ENCODE measurements around the gene PARVB. TPM values are rescaled to one million over a fixed set of nuclear protein-coding genes. Genes with fewer than 3 reads are reported as not detected.

The PARVB gene
- total RNA-seq, 2 donors from 2014 or later = 43.8 to 86.5 TPM

DNA sequence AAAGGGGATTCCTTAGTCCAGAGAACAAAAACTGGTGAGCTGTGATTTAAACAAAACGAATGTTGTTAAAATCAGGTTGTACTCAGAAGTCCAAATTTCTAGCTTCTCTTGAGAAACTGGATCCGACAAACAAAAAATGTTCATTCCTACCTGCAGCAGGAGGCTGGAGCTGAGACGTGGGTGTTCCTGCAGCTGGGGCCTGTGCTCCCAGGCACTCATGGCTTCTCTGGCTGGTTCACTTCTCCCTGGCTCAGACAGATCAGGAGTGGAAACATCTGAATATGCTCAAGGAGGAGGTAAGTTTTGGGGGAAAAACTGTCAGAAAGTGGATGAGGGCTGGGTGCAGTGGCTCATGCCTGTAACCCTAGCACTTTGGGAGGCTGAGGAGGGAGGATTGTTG, 24.7 kb upstream of the PARVB start:
- Histone ChIP-seq H3K4me1 (peaks cover 0 to 26% of the 10 kb centered on the region in 2 donors), H3K4me3 (no peak overlapping the region), H3K36me3 (peaks cover 30% of the 10 kb centered on the region), H3K9me3 (no peaks in the 10 kb centered on the region), H3K27me3 (no peaks in the 10 kb centered on the region), H3K27ac (peak overlapping the region in 1 of 2 donors; percentile 73)
- DNase-seq (ENCODE audit: low spot score) = no peak
- TF ChIP-seq, protein P1, sequence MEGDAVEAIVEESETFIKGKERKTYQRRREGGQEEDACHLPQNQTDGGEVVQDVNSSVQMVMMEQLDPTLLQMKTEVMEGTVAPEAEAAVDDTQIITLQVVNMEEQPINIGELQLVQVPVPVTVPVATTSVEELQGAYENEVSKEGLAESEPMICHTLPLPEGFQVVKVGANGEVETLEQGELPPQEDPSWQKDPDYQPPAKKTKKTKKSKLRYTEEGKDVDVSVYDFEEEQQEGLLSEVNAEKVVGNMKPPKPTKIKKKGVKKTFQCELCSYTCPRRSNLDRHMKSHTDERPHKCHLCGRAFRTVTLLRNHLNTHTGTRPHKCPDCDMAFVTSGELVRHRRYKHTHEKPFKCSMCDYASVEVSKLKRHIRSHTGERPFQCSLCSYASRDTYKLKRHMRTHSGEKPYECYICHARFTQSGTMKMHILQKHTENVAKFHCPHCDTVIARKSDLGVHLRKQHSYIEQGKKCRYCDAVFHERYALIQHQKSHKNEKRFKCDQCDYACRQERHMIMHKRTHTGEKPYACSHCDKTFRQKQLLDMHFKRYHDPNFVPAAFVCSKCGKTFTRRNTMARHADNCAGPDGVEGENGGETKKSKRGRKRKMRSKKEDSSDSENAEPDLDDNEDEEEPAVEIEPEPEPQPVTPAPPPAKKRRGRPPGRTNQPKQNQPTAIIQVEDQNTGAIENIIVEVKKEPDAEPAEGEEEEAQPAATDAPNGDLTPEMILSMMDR (IDR thresholded peaks at IDR 0.05) = no peak

DNA sequence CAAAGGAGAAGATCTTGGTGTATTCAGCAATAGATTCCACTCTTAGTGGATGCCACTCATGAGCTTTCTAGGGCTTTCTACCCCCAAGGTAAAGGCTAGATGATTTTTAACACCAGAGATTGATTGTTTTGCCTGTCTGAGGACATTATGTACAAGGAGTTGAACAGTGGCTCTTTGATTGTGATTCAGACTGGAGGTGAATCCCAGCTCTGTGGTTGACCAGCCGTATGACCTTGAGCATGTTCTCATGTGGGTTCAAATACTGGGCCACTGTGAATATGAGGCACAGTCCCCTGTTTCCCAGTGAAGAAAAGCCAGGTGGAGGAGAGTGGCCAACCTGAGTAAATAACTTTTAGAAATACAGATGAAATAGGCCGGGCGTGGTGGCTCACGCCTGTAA, 24.0 kb upstream of the PARVB start:
- TF ChIP-seq, protein P1 (IDR thresholded peaks at IDR 0.05) = no peak
- Histone ChIP-seq H3K4me3 (no peak overlapping the region), H3K4me1 (peaks cover 0 to 26% of the 10 kb centered on the region in 2 donors), H3K36me3 (peaks cover 28% of the 10 kb centered on the region), H3K9me3 (no peaks in the 10 kb centered on the region), H3K27me3 (no peaks in the 10 kb centered on the region), H3K27ac (no peak overlapping the region)
- no peak for DNase-seq (ENCODE audit: low spot score)

DNA sequence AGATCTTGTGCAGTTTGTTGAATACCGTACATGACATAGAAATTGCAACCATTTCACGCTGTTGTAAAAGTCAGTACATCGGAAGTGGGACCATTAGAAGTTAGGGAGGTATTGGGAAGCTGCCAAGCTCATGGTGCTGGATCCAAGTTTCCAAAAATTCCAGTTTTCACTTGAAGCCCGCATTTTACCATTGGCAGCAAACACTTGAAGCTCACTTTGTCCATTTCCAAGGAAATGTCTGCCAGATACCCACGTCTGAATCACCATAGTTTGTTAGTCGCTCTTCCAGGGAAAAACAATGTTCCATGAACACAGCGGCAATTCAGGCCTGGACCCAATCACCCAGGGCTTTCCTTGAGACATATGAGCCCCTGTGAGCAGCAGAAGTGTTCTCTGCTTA, 22.6 kb upstream of the PARVB start:
- H3K27me3 ChIP-seq = no peaks in the 10 kb centered on the region
- no peaks in the 10 kb centered on the region for H3K9me3 ChIP-seq
- TF ChIP-seq, protein P1 (IDR thresholded peaks at IDR 0.05) = no peak
- H3K36me3 ChIP-seq = peaks cover 16% of the 10 kb centered on the region
- H3K4me1 ChIP-seq = peaks cover 0 to 26% of the 10 kb centered on the region in 2 donors
- H3K4me3 ChIP-seq = no peak overlapping the region
- no peak for DNase-seq (ENCODE audit: low spot score)
- no peak overlapping the region for H3K27ac ChIP-seq

DNA sequence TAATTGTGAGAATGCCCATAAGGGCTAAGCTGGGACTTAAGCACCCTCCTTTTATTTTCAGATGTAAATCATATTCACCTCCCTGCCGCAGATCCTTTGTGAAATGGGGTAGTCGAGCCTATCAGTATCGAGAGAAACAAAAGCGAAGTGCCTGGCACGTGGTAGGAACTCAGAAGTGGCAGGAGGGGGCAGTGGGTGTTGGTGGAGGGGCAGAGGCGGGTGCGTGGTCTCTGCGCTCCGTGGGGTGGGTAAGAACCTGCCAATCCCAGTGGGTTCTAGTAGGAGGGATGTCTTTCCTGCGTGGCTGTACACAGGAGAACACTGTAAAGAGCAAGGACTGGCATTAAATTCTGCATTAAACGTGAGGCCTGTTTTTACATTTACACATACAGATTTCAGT, 21.8 kb upstream of the PARVB start:
- Histone ChIP-seq H3K4me3 (no peak overlapping the region), H3K27ac (no peak overlapping the region), H3K36me3 (peaks cover 8% of the 10 kb centered on the region), H3K9me3 (no peaks in the 10 kb centered on the region), H3K4me1 (peaks cover 0 to 26% of the 10 kb centered on the region in 2 donors), H3K27me3 (no peaks in the 10 kb centered on the region)
- TF ChIP-seq, protein P1 (IDR thresholded peaks at IDR 0.05) = no peak
- DNase-seq (ENCODE audit: low spot score) = no peak

DNA sequence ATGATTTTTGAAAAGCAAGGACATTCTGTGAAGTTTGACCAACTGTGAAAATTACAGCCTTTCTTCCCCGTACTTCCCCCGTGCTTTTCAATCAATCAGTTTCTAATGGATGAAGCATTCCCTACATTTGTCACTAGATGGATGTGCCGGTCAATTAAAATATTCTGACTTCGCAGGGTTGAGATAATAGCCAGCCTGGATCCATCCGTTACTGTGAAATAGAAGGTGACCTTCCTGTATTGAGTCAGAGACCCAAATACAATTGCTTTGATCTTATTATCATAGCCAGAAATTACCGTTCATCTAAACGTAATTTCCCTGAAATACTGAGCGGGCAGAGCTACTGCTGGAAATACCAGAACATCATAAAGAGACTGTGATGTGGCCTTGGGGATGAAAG, 21.1 kb upstream of the PARVB start:
- TF ChIP-seq, protein P1 (IDR thresholded peaks at IDR 0.05) = no peak
- Histone ChIP-seq H3K4me1 (peaks cover 0 to 26% of the 10 kb centered on the region in 2 donors), H3K27me3 (no peaks in the 10 kb centered on the region), H3K9me3 (no peaks in the 10 kb centered on the region), H3K36me3 (peaks cover 6% of the 10 kb centered on the region), H3K4me3 (no peak overlapping the region), H3K27ac (no peak overlapping the region)
- no peak for DNase-seq (ENCODE audit: low spot score)

DNA sequence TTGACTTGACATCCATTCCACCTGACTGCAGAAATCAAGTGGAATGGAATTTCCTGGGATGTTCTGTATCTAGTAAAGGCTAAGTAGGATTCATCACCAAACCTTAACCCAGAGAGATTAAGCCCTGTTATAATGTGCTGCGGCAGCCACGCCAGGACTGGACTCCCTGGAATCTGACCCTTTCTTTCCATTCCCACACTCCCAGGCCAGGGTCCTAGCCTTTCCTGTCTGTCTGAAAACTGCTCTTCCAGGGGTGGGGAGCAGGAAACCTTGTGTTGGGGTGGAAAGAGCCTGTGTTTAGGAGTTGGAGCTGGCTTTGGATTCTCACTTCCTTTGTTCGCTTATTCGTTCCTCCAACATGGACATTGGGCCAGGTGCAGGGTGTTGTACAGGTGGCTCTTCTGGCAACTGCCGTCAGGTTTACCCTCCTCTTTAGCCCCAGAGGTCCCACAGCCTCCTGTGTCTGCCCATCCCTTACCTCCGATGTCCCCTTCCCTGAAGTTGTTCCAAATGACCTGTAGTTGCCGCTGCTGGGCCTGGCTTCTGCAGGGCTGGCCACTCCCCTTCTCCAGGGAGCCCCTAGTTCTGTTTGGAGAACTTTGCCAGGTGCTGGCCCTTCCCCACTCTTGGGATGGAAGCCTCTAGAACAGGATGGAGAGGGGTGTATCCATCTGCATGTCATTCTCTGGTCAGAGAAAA, 20.5 kb upstream of the PARVB start:
- no peak overlapping the region for H3K4me3 ChIP-seq
- DNase-seq (ENCODE audit: low spot score) = no peak
- TF ChIP-seq, protein P1 (IDR thresholded peaks at IDR 0.05) = peak in 1 of 2 donors; percentile 42

More for the DNA sequence above, 20.5 kb upstream of the PARVB start:
- Histone ChIP-seq H3K4me1 (peaks cover 0 to 22% of the 10 kb centered on the region in 2 donors), H3K27me3 (no peaks in the 10 kb centered on the region), H3K36me3 (peaks cover 6% of the 10 kb centered on the region), H3K27ac (no peak overlapping the region), H3K9me3 (no peaks in the 10 kb centered on the region)

Measured in right atrium auricular region (tissue), 2 donors.